GM23248 (cell line): ENCODE measurements around the gene MOB3B.

Source experiments
- EZH2 ChIP-seq: fragments of 200-600 bp; sonication (generic); IDR thresholded peaks from 2 replicates; pipeline ENCODE4 v1.6.1; 2018; ENCODE audit warnings: antibody characterized with exemption, mild to moderate bottlenecking; ENCODE audit not compliant: insufficient read depth, poor library complexity, severe bottlenecking
- EZH2phosphoT487 ChIP-seq: fragments of 200-600 bp; sonication (generic); IDR thresholded peaks from 2 replicates; pipeline ENCODE4 v1.6.1; 2018; ENCODE audit warnings: antibody characterized with exemption, moderate library complexity, mild to moderate bottlenecking, low read depth; ENCODE audit not compliant: insufficient read depth

DNA sequence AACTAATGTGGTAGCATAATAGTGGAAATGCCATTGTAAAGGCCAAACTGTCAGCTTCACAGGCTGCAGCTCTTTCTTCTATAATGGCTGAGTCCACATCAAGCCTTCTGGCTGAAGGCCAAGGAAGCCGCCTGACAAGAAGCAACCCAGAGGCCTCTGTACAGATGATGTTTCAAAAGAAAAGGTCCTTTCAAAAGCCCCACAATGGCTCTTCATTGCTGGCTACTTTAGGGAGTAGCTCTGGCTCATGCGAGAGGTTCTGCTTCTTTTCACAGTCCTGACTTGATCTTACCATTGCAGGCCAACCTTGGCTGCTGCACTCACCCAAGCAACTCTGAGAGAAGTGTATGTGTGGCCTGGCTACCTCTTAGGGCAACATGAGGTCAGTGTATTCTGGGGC is 178.2 kb downstream of the MOB3B start:
- TF ChIP-seq EZH2: no peak
- no peak for TF ChIP-seq EZH2phosphoT487
